ENCODE measurements around the gene ARHGAP42. TPM values are rescaled to one million over a fixed set of nuclear protein-coding genes. Genes with fewer than 3 reads are reported as not detected.
"Not testable (repeated sequence)": the region's sequence is repeated elsewhere in the genome, so short reads cannot be mapped to it uniquely, and the experiment has no call there.

ARHGAP42 gene
- polyA plus RNA-seq, 1 donor = 25.6 TPM

DNA sequence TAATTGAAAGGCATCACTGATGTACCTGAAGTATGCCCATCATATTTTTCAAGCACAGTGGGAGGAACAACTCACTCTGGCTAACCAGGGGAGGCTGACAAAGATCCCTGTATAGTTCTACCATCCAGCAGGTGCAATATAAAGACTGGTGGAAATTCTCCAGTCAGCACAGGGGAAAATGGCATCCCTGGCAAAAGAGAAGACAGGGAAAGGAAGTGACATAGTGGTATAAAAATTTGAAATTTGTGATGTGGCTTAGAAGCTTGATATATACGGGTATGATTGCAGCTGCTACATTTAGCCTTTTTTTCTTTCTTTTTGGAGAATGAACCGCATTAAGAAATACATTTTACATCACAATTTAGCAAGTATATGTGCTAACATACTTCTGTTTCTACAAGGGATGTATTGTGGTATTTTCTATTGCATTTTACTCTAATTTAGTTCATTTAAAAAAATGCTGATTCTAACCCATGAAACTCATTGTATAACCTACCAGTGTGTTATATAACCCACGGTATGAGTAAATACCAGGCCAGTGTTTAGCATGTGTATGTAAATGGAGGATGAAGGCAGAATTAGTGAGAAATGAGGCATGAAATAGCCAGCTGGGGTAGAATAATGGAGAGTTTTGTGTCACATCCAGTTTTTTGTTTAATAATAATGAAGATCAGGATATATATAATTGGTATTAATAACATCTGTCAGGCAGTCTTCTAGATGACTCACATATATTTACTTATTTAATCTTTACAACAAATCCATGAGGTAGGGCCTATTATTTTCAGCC lies 186.1 kb downstream of the ARHGAP42 start:
- DNase-seq (ENCODE audit: low read depth) = no peak

- no peak for DNase-seq (ENCODE audit: low read depth)
Observed at GRCh38 chr11:100874203-100874602, 187.1 kb downstream of the ARHGAP42 start.

GRCh38 chr11:100875521-100875869 lies 188.4 kb downstream of the ARHGAP42 start:
- DNase-seq (ENCODE audit: low read depth) = no peak

DNA sequence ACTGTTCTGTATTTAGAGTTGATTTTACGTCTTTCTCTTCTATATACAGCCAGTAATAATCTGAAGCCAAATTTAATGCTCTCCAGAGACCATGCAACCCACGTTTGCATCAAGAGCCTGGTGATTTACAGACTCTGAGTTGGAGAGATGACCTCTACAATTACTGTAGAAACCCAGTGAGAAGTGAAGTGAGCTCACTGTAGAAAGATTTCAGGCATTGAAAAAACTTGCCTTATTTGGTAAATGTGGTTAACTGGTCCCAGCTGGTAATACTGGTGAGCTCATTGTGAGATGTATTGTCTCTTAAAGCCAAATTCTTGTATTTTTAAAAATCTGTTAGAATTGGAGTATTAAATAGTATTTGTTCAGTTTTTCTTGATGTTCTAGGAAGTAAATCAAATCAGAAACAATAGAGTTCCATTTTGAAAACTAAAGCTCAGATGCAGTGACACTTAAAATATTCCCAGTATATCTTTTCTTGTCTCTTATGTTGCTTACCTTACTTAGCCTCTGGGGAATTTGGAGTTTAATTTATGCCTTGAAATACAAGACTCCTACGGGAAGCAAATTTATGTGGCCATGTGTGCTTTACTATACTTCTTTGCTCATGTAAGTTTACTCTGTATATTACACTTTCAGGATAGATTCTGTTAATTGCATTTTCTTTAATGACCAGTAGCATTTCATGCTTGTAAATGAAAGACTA lies 189.9 kb downstream of the ARHGAP42 start:
- peak; percentile 39 for DNase-seq (ENCODE audit: low read depth)

GRCh38 chr11:100878474-100878873 lies 191.4 kb downstream of the ARHGAP42 start:
- DNase-seq (ENCODE audit: low read depth) = no peak

DNA sequence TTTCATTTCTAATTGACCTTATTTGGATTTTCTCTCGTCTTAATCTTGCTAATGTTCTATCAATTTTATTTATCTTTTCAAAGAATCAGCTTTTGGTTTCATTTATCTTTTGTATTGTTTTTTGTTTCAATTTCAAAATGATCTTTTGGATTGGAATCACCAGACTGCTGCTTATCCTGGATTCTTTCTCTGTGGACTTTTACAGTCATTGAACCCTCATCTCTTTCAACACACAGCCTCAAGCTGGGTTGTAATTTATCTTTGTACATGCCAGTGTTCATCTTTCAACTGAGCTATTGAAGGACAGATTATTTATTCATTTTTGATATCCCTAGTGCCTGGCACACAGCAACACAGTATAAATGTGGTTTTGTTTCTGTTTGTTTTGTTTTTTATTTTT lies 195.9 kb downstream of the ARHGAP42 start:
- DNase-seq (ENCODE audit: low read depth) = no peak

DNA sequence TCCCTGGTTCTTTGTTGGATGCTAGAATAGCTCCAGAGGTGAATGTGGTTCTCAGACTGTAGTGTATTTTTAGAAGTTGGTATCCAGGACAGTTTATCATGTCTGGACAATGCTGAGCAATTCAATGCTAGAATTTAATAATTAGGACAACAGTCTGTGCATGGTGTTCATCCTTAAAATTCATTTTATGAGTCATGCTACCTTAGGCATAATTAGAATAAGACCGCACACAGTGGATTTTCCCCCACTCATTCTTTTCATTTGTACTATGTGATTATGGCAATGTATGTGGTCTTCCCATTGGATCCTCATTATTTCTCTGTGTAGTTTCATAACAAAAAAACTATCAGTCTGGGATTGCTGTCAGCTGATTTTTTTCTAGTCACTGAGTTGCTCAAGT lies 196.7 kb downstream of the ARHGAP42 start:
- no peak for DNase-seq (ENCODE audit: low read depth)

DNA sequence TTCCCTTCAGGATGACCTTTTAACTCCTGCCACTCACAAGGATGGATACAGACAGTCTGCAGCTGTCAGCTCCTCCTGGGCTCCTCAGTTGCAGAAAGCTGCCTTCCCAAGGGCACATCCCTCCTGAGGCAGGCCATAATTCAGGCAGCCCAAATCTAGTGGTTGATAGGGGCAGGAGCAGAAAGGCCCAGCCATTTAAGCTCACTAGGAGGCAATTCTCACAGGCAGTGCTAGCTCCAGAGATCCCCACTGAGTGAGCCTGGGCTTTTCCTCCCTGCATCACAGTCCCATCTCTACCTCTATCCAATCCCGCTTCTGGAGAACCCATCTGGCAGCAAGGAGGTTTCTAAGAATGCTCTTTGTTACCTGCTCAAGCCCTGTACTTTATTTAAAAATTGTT lies 200.6 kb downstream of the ARHGAP42 start:
- DNase-seq (ENCODE audit: low read depth) = no peak

DNA sequence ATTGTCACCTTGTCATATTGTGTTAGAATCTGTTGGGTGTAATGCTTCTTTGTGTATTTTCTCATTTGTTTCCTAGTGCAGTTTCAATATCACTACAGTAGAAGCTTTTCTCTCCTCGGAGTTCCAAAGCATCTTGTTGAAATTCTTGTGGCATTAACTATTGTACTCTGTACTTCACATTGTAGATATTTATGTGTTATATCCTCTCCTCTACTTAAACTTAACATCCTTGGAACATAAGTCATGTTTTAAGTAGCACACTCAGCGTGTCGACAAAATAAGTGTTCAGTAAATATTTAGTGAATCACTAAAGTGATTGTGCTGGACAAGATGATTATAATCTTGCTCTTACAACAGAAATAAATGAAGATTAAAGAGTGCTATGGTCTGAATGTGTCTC lies 201.7 kb downstream of the ARHGAP42 start:
- no peak for DNase-seq (ENCODE audit: low read depth)

DNA sequence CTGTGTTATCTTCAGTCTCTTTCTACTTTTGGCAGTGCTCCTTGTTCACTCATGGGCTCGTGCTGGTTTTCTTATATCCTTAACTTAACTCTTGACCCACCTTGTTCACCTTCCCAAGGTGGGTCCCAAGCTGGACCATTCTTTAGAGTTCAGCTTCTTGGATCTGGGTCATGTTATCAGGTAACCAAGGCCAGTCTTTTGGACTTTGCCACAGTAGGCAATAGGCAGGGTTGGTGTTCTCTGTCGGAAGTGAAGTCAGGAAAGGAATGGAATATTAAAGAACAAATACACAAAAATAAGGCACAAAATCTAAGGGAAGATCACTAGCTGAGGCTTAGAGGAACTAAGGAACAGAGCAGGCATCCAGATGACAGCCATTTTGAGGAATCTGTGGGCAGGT lies 202.7 kb downstream of the ARHGAP42 start:
- no peak for DNase-seq (ENCODE audit: low read depth)

DNA sequence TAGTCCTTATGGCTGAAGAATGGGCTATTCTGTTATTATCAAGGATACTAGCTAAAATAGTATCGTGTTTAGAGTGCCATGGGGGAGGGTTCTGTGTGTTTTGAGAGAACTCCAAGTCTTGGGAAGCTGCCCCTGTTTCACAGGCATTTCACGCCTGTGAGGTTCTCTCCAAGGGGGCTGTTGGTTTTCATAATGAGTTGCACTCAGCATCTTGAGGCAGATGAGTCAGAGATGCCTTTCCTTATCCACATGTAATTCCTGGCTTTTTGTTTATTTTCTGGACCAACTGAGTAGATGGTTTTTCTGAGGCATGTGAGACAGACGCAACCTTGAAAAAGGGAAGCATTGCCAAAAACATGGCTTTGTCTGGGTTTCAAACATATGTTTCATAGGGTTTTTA lies 203.7 kb downstream of the ARHGAP42 start:
- no peak for DNase-seq (ENCODE audit: low read depth)

GRCh38 chr11:100892886-100893285 lies 205.8 kb downstream of the ARHGAP42 start:
- DNase-seq (ENCODE audit: low read depth) = no peak

DNA sequence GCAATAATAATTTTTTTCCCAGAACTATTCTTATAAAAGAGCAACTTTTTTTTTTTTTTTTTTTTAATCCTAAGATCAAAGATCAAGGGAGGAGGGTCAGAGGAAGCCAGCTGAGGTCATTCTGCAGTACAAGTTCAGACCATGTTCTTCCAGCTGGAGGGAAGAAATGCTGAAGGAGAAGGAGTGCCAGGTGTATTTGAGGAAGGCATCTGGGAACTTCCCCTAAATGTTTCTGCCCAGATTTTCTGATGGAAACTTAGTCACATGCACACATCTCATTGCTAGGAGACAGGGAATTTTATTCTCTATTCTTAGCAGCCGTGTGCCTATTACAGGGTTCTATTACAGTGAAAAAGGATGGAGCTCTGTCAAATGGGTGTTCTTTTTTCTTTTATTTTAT lies 208.4 kb downstream of the ARHGAP42 start:
- DNase-seq (ENCODE audit: low read depth) = no peak

DNA sequence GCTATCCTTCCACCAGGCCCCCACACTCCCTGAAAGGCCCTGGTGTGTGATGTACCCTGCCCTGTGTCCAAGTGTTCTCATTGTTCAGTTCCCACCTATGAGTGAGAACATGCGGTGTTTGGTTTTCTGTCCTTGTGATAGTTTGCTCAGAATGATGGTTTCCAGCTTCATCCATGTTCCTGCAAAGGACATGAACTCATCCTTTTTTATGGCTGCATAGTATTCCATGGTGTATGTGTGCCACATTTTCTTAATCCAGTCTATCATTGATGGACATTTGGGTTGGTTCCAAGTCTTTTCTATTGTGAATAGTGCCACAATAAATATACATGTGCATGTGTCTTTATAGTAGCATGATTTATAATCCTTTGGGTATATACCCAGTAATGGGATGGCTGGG lies 208.9 kb downstream of the ARHGAP42 start:
- DNase-seq (ENCODE audit: low read depth) = not testable (repeated sequence)

DNA sequence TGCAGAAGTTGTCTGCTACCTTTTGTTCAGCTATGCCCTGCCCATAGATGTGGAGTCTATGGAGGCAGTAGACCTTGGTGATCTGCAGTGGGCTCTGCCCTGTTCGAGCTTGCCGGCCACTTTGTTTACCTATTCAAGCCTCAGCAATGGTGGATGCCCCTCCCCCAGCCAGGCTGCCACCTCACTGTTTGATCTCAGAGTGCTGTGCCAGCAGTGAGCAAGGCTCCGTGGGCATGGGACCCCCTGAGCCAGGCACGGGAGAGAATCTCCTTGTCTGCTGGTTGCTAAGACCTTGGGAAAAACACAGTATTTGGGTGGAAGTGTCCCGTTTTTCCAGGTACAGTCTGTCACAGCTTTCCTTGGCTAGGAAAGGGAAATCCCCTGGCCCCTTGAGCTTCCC lies 214.4 kb downstream of the ARHGAP42 start:
- not testable (repeated sequence) for DNase-seq (ENCODE audit: low read depth)

DNA sequence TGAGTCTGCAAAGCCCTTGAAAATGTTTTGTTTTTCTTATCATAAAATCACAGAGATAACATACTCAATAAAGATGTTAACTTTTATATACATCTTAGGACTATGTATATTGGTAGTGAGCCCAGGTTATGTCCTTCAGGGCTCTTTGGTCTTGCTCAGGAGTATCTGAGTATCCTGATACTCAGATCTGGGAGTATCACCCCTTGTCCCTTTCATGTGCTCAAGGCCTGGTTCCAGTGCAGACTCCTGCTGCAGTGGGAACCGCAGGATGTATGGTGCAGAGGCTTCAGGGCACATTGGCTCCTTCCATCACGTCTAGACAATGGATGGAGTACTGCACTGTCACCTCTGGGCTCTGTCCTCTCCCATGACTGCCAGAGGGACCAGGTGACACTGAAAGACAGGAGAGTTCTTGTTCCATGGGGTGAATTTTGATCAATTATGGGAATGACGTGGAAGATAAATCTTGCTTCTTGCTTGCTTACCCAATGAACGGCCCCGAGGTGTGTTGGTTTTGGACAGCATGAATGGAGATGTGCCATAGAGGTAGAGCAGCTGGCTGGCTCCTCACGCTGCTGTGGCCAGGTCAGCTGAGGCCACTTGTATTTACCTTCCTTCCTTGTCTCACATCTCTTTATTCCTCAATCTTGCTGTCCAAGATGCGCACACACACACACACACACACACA lies 215.5 kb downstream of the ARHGAP42 start:
- no peak for DNase-seq (ENCODE audit: low read depth)

GRCh38 chr11:100903284-100903683 lies 216.2 kb downstream of the ARHGAP42 start:
- no peak for DNase-seq (ENCODE audit: low read depth)

GRCh38 chr11:100905684-100906083 lies 218.6 kb downstream of the ARHGAP42 start:
- no peak for DNase-seq (ENCODE audit: low read depth)

DNA sequence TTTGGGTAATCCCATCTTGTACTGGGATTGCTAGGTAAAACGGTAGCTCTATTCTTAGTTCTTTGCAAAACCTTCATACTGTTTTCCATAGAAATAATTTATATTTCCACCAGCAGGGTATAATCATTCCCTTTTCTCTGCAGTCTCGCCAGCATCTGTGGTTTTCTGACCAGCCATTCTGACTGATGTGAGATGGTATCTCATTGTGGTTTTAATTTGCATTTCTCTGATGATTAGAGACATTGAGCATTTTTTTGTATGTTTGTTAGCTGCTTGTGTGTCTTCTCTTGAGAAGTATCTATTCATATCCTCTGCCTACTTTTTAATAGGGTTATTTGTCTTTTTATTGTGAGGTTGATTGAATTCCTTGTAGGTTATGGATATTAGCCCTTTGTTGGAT lies 221.7 kb downstream of the ARHGAP42 start:
- DNase-seq (ENCODE audit: low read depth) = no peak

DNA sequence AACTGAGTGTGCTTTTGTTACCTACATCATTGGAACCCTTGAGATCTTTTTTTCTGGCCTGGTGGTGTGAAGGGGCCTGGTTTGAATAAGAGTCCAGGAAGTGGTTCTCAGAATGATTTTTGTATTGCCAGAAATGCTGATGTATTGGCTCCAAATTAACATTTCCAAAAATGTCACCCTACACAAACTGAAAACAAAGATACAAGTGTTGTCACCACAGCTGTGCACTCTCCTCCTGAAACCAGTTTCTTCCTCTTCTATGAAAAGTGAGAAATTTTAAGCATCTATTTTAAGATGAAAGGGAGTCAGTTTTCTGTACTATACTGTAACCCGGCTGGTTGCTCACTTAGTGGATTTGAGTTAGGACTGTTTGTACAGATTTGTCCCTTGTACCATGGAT lies 223.7 kb downstream of the ARHGAP42 start:
- DNase-seq (ENCODE audit: low read depth) = no peak

GRCh38 chr11:100914415-100915110 lies 227.5 kb downstream of the ARHGAP42 start:
- no peak for DNase-seq (ENCODE audit: low read depth)

All from forelimb muscle (tissue), 1 donor.